Esophagus (tissue), 2 donors: Measurements from ENCODE around the gene CRACR2B. TPM values are rescaled to one million over a fixed set of nuclear protein-coding genes. Genes with fewer than 3 reads are reported as not detected.

Experiments used
- H3K27ac ChIP-seq, 2 donors: one replicate each; pipeline ENCODE4 v1.5.1; 2013; ENCODE audit warnings: low read depth in 2 of 2, mild to moderate bottlenecking in 2 of 2, inconsistent platforms in 1 of 2, low read length in 1 of 2, moderate library complexity in 1 of 2
- H3K27me3 ChIP-seq, 2 donors: one replicate each; pipeline ENCODE4 v1.6.1; 2013; ENCODE audit warnings: low read length in 2 of 2, control low read depth in 1 of 2, mild to moderate bottlenecking in 1 of 2; ENCODE audit not compliant: insufficient read depth in 2 of 2, control insufficient read depth in 1 of 2
- H3K36me3 ChIP-seq, 2 donors: one replicate each; pipeline ENCODE4 v1.6.1; 2013; ENCODE audit warnings: low read length in 1 of 2; ENCODE audit not compliant: control insufficient read depth in 2 of 2, insufficient read depth in 2 of 2
- H3K4me1 ChIP-seq, 2 donors: one replicate each; pipeline ENCODE4 v1.6.1; 2013; ENCODE audit warnings: low read length in 1 of 2; ENCODE audit not compliant: control insufficient read depth in 2 of 2, insufficient read depth in 2 of 2
- H3K4me3 ChIP-seq, 2 donors: one replicate each; pipeline ENCODE4 v1.5.1; 2013; ENCODE audit warnings: low read length in 2 of 2, mild to moderate bottlenecking in 2 of 2, low read depth in 1 of 2, moderate library complexity in 1 of 2
- H3K9me3 ChIP-seq, 2 donors: one replicate each; pipeline ENCODE4 v1.6.1; 2013; ENCODE audit warnings: mild to moderate bottlenecking in 2 of 2, low read depth in 1 of 2, low read length in 1 of 2, moderate library complexity in 1 of 2; ENCODE audit not compliant: control insufficient read depth in 2 of 2, insufficient read depth in 1 of 2
- WGBS, 2 donors: extraction: QIAGEN DNeasy Blood & Tissue Kit; methylation state at CpG; one replicate each; pipeline ENCODE4 v1.1.7; 2013; 5-methylcytosine and 5-hydroxymethylcytosine counted together
- polyA plus RNA-seq, 2 donors: library from polyadenylated mRNA; stranded (reverse); fragments of 200-250 nt; gene quantifications; one replicate each; pipeline ENCODE4 v1.2.3, GENCODE V29; 2013
- donor health status: healthy with polysubstance abuse.
- donor health status: Bipolar disorder and iron deficiency.

The CRACR2B gene
- polyA plus RNA-seq, 2 donors = 3.2 to 5.3 TPM

DNA sequence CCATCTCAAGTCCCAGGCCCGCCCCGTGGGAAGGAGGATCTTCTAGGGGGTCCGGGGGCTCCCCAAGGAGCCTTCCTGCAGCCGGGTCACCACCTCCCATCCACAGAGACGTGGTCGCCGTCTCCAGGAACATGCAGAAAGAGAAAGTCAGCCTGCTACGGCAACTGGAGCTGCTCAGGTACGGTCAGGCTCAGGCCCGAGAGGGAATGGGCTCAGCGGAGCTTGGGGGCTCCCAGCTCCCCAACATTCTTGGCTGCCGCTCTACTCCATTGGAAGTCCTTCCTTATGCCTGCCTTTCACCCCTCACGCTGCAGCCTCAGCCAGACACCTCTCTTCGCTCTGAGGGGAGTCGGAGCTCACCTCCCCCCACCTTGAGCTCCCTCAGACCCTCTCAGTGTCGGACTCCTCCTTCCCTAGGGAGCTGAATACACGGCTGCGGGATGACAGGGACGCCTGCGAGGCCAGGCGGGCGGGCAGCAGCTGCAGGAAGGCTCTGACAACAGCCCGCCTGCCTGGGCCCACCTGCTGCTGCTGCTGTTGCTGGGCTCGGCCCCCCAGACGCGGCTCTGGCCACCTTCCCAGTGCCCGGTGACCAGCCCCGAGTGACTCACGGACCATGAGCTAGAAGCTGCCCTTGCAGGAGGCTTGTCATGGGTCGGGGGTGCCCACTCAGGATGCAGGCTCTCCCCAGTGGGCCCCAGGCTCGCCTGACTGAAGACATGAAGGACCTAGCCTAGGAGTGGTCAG, 3.6 kb downstream of the CRACR2B start:
- Histone ChIP-seq H3K9me3 (no peaks in the 10 kb centered on the region), H3K4me1 (peaks cover 23 to 58% of the 10 kb centered on the region in 2 donors), H3K36me3 (peaks cover 0 to 2% of the 10 kb centered on the region in 2 donors), H3K4me3 (peak overlapping the region in 1 of 2 donors; percentile 27), H3K27me3 (peaks cover 0 to 4% of the 10 kb centered on the region in 2 donors), H3K27ac (no peak overlapping the region)
- WGBS, 2 donors = 52 to 53% methylated on average over 29 to 31 of the region's 31 CpGs

- no peaks in the 10 kb centered on the region for H3K9me3 ChIP-seq
- H3K36me3 ChIP-seq = peaks cover 0 to 8% of the 10 kb centered on the region in 2 donors
- H3K4me1 ChIP-seq = peaks cover 23 to 58% of the 10 kb centered on the region in 2 donors
- WGBS, 2 donors = 62 to 73% methylated on average over 19 to 23 of the region's 23 CpGs
- peak overlapping the region; percentile 37 to 62 for H3K4me3 ChIP-seq
- H3K27ac ChIP-seq = peak overlapping the region in 1 of 2 donors; percentile 33
- peaks cover 0 to 4% of the 10 kb centered on the region in 2 donors for H3K27me3 ChIP-seq
Observed at GRCh38 chr11:831961-832528, 4.3 kb downstream of the CRACR2B start.

- H3K9me3 ChIP-seq = no peaks in the 10 kb centered on the region
- H3K27me3 ChIP-seq = peaks cover 0 to 4% of the 10 kb centered on the region in 2 donors
- peaks cover 3 to 14% of the 10 kb centered on the region in 2 donors for H3K36me3 ChIP-seq
- peak within 1 kb of the TSS; percentile 85 to 88 for H3K27ac ChIP-seq
- H3K4me3 ChIP-seq = peak within 1 kb of the TSS; percentile 62 to 66
- H3K4me1 ChIP-seq = peaks cover 23 to 55% of the 10 kb centered on the region in 2 donors
- 2 to 7% methylated on average over 17 to 67 of the region's 67 CpGs for WGBS, 2 donors
Observed at GRCh38 chr11:832529-833113, 4.9 kb downstream of the CRACR2B start, which contains the start of gene CD151. CD151 (plus strand) TSS chr11:832952; CDS start chr11:836070, 3,118 bp downstream.

GRCh38 chr11:833114-833791, 5.5 kb downstream of the CRACR2B start:
- Histone ChIP-seq H3K36me3 (peaks cover 3 to 18% of the 10 kb centered on the region in 2 donors), H3K4me3 (peak overlapping the region; percentile 62 to 66), H3K27ac (peak overlapping the region; percentile 85 to 88), H3K27me3 (peaks cover 0 to 4% of the 10 kb centered on the region in 2 donors), H3K9me3 (no peaks in the 10 kb centered on the region), H3K4me1 (peaks cover 23 to 51% of the 10 kb centered on the region in 2 donors)
- WGBS, 2 donors = 0 to 1% methylated on average over 32 to 55 of the region's 55 CpGs

DNA sequence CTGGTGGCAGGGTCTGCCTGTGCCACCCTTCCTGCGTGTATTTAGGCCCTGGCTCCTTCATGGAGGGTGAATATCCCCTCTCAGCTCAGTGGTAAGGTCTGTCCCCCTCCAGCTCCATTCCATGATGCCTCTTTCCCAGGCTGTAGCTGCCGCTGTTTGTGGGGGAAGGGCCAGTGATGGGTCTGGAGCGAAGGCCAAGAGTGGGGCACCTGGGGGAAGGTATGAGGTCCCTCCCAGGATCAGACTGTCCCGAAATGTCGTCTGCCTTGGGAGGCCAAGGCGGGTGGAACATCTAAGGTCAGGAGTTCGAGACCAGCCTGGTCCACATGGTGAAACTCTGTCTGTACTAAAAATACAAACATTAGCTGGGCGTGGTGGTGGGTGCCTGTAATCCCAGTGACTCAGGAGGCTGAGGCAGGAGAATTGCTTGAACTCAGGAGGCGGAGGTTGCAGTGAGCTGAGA, 6.2 kb downstream of the CRACR2B start:
- peaks cover 3 to 24% of the 10 kb centered on the region in 2 donors for H3K36me3 ChIP-seq
- H3K9me3 ChIP-seq = no peaks in the 10 kb centered on the region
- peak overlapping the region; percentile 62 to 66 for H3K4me3 ChIP-seq
- peak overlapping the region; percentile 85 to 88 for H3K27ac ChIP-seq
- WGBS, 2 donors = 25 to 39% methylated on average over 9 of the region's 9 CpGs
- H3K4me1 ChIP-seq = peaks cover 23 to 45% of the 10 kb centered on the region in 2 donors
- H3K27me3 ChIP-seq = peaks cover 0 to 4% of the 10 kb centered on the region in 2 donors

GRCh38 chr11:834371-835316, 6.9 kb downstream of the CRACR2B start:
- WGBS, 2 donors = 18 to 22% methylated on average over 29 to 31 of the region's 31 CpGs
- peak overlapping the region; percentile 78 to 88 for H3K27ac ChIP-seq
- H3K4me3 ChIP-seq = peak overlapping the region in 1 of 2 donors; percentile 16
- peaks cover 3 to 29% of the 10 kb centered on the region in 2 donors for H3K36me3 ChIP-seq
- H3K27me3 ChIP-seq = peaks cover 0 to 4% of the 10 kb centered on the region in 2 donors
- no peaks in the 10 kb centered on the region for H3K9me3 ChIP-seq
- peaks cover 21 to 38% of the 10 kb centered on the region in 2 donors for H3K4me1 ChIP-seq

- H3K4me3 ChIP-seq = no peak overlapping the region
- no peaks in the 10 kb centered on the region for H3K9me3 ChIP-seq
- WGBS, 2 donors = 88 to 90% methylated on average over 14 of the region's 14 CpGs
- H3K27me3 ChIP-seq = no peaks in the 10 kb centered on the region
- H3K36me3 ChIP-seq = peaks cover 3 to 34% of the 10 kb centered on the region in 2 donors
- peaks cover 10 to 36% of the 10 kb centered on the region in 2 donors for H3K4me1 ChIP-seq
- H3K27ac ChIP-seq = no peak overlapping the region
Observed at GRCh38 chr11:836274-836673, 8.6 kb downstream of the CRACR2B start.

- H3K27me3 ChIP-seq = no peaks in the 10 kb centered on the region
- no peak overlapping the region for H3K27ac ChIP-seq
- WGBS, 2 donors = 75 to 78% methylated on average over 9 of the region's 9 CpGs
- H3K4me3 ChIP-seq = no peak overlapping the region
- peaks cover 10 to 33% of the 10 kb centered on the region in 2 donors for H3K4me1 ChIP-seq
- no peaks in the 10 kb centered on the region for H3K9me3 ChIP-seq
- peaks cover 3 to 34% of the 10 kb centered on the region in 2 donors for H3K36me3 ChIP-seq
Observed at GRCh38 chr11:836700-837099, 9.0 kb downstream of the CRACR2B start.
